ENCODE data around the gene TMC5. TPM values are rescaled to one million over a fixed set of nuclear protein-coding genes. Genes with fewer than 3 reads are reported as not detected.

Gene TMC5
- total RNA-seq, 1 experiment from 2014 or later, result 15.7 TPM

DNA sequence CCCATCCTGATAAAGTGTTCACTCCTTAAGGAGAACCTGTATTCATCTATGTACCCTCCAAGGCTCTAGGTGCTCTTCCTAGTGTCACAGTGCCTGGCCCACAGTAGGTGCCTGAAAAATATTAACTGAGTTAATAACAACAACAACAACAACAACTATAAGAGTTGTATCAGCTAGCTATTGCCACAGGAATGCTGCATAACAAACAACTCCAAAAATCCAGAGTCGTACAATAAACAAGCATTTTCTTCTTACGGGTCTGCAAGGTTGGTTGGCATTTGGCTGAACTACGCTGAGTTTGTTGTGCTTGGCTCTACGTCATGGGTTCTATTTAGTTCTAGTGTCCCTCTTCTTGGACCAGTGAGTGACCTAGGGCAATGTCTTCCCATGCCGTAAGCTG lies 29.2 kb downstream of the TMC5 start:
- ATAC-seq (no peak), DNase-seq (ENCODE audit: low read depth, low spot score) (no peak)
- no peaks in the 10 kb centered on the region for H3K79me2 ChIP-seq (ENCODE audit: insufficient read depth, low read length)
- H3K9ac ChIP-seq (ENCODE audit: low read length), result no peak overlapping the region
- intact Hi-C loops (cut with micrococcal nuclease), result no loop called here
- no peaks in the 10 kb centered on the region for H4K20me1 ChIP-seq (ENCODE audit: insufficient read depth)
- H3K36me3 ChIP-seq (ENCODE audit: control insufficient read depth in 1 of 2, insufficient read depth in 2 of 2, low read length in 2 of 2), result peaks cover 0 to 7% of the 10 kb centered on the region in 2 experiments; a peak in 1 of 4 replicates
- H3K9me2 ChIP-seq (ENCODE audit: insufficient read depth), result no peaks in the 10 kb centered on the region
- ChIA-PET POLR2A (no interaction called here), CTCF (interaction anchor here (1.2 kb wide), 1 partner anchor 55 kb away, joined by 4 read pairs; no protein-coding TSS in a partner anchor), RAD21 (ENCODE audit: low non-redundant PET in 1 of 2, low total read pairs in 2 of 2, uncharacterized antibody in 2 of 2, unreplicated experiment in 2 of 2) (no interaction called here)
- TF ChIP-seq EGR1 (IDR thresholded peaks at IDR 0.05; ENCODE audit: low read depth), result no peak
- TF ChIP-seq ELF1 (IDR thresholded peaks at IDR 0.05; ENCODE audit: borderline replicate concordance, low read depth), result no peak
- TF ChIP-seq CBX3 (IDR thresholded peaks at IDR 0.05; ENCODE audit: low read depth), result no peak
- no peak for TF ChIP-seq POLR2A (IDR thresholded peaks at IDR 0.05; ENCODE audit: borderline replicate concordance, extremely low read depth, insufficient read depth, insufficient read length)
- no peak overlapping the region for H3K27ac ChIP-seq (ENCODE audit: low read depth, low read length)
- no TSS peak for BruUV-seq (replicated peaks)
- H3K4me2 ChIP-seq (ENCODE audit: low read length), result no peak overlapping the region
- H3K4me3 ChIP-seq (replicated peaks in 1 of 2; ENCODE audit: low read depth in 1 of 2, low read length in 2 of 2), result no peak overlapping the region
- no peaks in the 10 kb centered on the region for H3K27me3 ChIP-seq (ENCODE audit: insufficient read depth, low read length)
- no peaks in the 10 kb centered on the region for H3K4me1 ChIP-seq (ENCODE audit: control insufficient read depth in 1 of 2, insufficient read depth in 2 of 2, low read length in 2 of 2)
- no peak overlapping the region for H2AFZ ChIP-seq (ENCODE audit: low read depth, low read length, poor library complexity, severe bottlenecking)
- H3K9me3 ChIP-seq (ENCODE audit: control insufficient read depth in 1 of 2, insufficient read depth in 1 of 2, low read depth in 1 of 2, low read length in 2 of 2), result peaks cover 0 to 6% of the 10 kb centered on the region in 2 experiments; a peak in 1 of 4 replicates

DNA sequence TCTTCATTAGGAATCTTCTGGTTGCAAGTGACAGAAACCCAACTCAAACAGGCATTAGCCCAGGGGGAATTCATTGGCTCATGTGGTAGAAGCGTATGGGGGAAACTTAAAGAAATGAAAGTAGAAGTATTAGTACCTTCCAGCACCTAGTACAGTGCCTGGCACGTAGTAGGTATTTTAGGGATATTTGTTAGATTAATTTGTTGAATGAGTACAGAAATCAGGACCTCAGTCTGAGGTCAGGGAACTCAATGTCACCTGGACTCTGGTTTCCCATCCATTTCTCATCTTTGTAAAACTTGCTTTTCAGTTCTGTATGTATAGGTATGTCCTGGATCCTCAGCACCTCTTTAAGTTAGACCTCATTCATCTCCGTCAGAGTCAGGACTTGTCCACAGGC lies 32.5 kb downstream of the TMC5 start:
- Histone ChIP-seq H3K27me3 (ENCODE audit: insufficient read depth, low read length) (no peaks in the 10 kb centered on the region), H3K9ac (ENCODE audit: low read length) (no peak overlapping the region), H2AFZ (ENCODE audit: low read depth, low read length, poor library complexity, severe bottlenecking) (no peak overlapping the region), H4K20me1 (ENCODE audit: insufficient read depth) (no peaks in the 10 kb centered on the region), H3K36me3 (ENCODE audit: control insufficient read depth in 1 of 2, insufficient read depth in 2 of 2, low read length in 2 of 2) (peaks cover 0 to 7% of the 10 kb centered on the region in 2 experiments; a peak in 1 of 4 replicates), H3K4me3 (replicated peaks in 1 of 2; ENCODE audit: low read depth in 1 of 2, low read length in 2 of 2) (no peak overlapping the region), H3K9me3 (ENCODE audit: control insufficient read depth in 1 of 2, insufficient read depth in 1 of 2, low read depth in 1 of 2, low read length in 2 of 2) (peaks cover 0 to 6% of the 10 kb centered on the region in 2 experiments; a peak in 1 of 4 replicates), H3K79me2 (ENCODE audit: insufficient read depth, low read length) (no peaks in the 10 kb centered on the region), H3K4me2 (ENCODE audit: low read length) (no peak overlapping the region), H3K4me1 (ENCODE audit: control insufficient read depth in 1 of 2, insufficient read depth in 2 of 2, low read length in 2 of 2) (no peaks in the 10 kb centered on the region), H3K27ac (ENCODE audit: low read depth, low read length) (no peak overlapping the region), H3K9me2 (ENCODE audit: insufficient read depth) (no peaks in the 10 kb centered on the region)
- ATAC-seq (no peak), DNase-seq (ENCODE audit: low read depth, low spot score) (no peak)
- RAD21 ChIA-PET (ENCODE audit: low non-redundant PET in 1 of 2, low total read pairs in 2 of 2, uncharacterized antibody in 2 of 2, unreplicated experiment in 2 of 2), result no interaction called here
- CTCF ChIA-PET, result no interaction called here
- intact Hi-C loops (cut with micrococcal nuclease), result no loop called here
- POLR2A ChIA-PET, result no interaction called here
- BruUV-seq (replicated peaks), result TSS peak; percentile 23
- TF ChIP-seq YY1 (IDR thresholded peaks at IDR 0.05; ENCODE audit: extremely low read depth, insufficient replicate concordance, low read depth, low read length) (no peak), RAD21 (IDR thresholded peaks at IDR 0.05; ENCODE audit: low read depth) (no peak), ELF1 (IDR thresholded peaks at IDR 0.05; ENCODE audit: borderline replicate concordance, low read depth) (no peak), SP1 (IDR thresholded peaks at IDR 0.05; ENCODE audit: low read depth) (no peak), EGR1 (IDR thresholded peaks at IDR 0.05; ENCODE audit: low read depth) (no peak), SIN3A (IDR thresholded peaks at IDR 0.05; ENCODE audit: low read depth) (no peak), SRF (IDR thresholded peaks at IDR 0.05; ENCODE audit: low read depth) (no peak), CBX3 (IDR thresholded peaks at IDR 0.05; ENCODE audit: low read depth) (no peak), EZH2phosphoT487 (IDR thresholded peaks at IDR 0.05; ENCODE audit: borderline replicate concordance) (no peak), CEBPB (IDR thresholded peaks at IDR 0.05; ENCODE audit: low read depth) (no peak), ZFX (IDR thresholded peaks at IDR 0.05) (no peak), TCF7L2 (IDR thresholded peaks at IDR 0.05; ENCODE audit: borderline replicate concordance, extremely low read depth, insufficient read depth, insufficient read length) (no peak)
- TF ChIP-seq, protein P1, sequence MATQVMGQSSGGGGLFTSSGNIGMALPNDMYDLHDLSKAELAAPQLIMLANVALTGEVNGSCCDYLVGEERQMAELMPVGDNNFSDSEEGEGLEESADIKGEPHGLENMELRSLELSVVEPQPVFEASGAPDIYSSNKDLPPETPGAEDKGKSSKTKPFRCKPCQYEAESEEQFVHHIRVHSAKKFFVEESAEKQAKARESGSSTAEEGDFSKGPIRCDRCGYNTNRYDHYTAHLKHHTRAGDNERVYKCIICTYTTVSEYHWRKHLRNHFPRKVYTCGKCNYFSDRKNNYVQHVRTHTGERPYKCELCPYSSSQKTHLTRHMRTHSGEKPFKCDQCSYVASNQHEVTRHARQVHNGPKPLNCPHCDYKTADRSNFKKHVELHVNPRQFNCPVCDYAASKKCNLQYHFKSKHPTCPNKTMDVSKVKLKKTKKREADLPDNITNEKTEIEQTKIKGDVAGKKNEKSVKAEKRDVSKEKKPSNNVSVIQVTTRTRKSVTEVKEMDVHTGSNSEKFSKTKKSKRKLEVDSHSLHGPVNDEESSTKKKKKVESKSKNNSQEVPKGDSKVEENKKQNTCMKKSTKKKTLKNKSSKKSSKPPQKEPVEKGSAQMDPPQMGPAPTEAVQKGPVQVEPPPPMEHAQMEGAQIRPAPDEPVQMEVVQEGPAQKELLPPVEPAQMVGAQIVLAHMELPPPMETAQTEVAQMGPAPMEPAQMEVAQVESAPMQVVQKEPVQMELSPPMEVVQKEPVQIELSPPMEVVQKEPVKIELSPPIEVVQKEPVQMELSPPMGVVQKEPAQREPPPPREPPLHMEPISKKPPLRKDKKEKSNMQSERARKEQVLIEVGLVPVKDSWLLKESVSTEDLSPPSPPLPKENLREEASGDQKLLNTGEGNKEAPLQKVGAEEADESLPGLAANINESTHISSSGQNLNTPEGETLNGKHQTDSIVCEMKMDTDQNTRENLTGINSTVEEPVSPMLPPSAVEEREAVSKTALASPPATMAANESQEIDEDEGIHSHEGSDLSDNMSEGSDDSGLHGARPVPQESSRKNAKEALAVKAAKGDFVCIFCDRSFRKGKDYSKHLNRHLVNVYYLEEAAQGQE (IDR thresholded peaks at IDR 0.05; ENCODE audit: low read depth), result no peak
- TF ChIP-seq, protein P2, sequence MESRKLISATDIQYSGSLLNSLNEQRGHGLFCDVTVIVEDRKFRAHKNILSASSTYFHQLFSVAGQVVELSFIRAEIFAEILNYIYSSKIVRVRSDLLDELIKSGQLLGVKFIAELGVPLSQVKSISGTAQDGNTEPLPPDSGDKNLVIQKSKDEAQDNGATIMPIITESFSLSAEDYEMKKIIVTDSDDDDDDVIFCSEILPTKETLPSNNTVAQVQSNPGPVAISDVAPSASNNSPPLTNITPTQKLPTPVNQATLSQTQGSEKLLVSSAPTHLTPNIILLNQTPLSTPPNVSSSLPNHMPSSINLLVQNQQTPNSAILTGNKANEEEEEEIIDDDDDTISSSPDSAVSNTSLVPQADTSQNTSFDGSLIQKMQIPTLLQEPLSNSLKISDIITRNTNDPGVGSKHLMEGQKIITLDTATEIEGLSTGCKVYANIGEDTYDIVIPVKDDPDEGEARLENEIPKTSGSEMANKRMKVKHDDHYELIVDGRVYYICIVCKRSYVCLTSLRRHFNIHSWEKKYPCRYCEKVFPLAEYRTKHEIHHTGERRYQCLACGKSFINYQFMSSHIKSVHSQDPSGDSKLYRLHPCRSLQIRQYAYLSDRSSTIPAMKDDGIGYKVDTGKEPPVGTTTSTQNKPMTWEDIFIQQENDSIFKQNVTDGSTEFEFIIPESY (IDR thresholded peaks at IDR 0.05; ENCODE audit: extremely low read depth, insufficient replicate concordance, low read length), result no peak
- TF ChIP-seq, protein P3, sequence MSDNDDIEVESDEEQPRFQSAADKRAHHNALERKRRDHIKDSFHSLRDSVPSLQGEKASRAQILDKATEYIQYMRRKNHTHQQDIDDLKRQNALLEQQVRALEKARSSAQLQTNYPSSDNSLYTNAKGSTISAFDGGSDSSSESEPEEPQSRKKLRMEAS (IDR thresholded peaks at IDR 0.05), result no peak
